HG03139 (cell line): Measurements from ENCODE around the gene TP53I11.

ENCODE experiments used
- ATAC-seq: cut with Tn5 transposase; IDR thresholded peaks from one replicate; pipeline ENCODE4 v1.9.1; 2021; ENCODE audit not compliant: unreplicated experiment

Gene TP53I11

DNA sequence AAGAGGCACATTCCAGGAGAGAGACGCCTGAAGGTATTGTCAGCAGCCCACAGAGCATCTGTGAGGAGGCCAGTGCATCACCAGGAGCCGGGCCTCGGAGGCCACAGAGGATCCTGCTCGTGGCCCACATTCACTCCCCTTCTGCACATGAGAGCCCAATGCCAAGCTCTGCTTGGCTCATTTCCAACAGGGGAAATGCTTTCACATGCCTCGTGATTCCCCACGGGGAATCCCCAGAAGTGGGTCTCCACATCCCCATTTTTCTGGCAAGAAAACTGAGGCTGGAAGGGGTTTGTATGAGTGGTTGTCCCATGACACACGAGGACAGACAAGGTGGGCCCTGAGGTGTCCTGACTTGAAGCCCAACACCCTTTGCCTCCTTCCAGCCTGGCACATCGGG lies 34.4 kb downstream of the TP53I11 start:
- no peak for ATAC-seq

DNA sequence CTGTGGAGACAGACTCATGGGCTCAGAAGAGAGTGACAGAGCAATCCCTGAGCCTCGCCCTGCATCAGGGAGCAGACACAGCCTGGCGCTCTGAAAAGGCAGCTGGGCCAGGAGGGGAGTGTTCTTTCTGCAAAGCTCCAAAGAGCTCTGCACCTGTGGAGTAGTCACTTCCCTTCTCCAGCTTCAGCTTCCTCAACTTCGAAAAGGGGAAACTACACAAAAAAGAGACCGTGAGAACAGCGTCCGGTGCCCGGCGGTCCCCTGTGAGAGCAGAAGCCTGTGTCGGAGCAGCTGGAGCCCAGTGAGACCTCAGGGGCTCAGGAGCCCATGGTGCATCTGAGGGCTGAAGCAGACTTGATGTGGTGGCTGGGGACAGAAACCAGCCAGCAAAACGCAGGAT lies 35.1 kb downstream of the TP53I11 start:
- no peak for ATAC-seq

DNA sequence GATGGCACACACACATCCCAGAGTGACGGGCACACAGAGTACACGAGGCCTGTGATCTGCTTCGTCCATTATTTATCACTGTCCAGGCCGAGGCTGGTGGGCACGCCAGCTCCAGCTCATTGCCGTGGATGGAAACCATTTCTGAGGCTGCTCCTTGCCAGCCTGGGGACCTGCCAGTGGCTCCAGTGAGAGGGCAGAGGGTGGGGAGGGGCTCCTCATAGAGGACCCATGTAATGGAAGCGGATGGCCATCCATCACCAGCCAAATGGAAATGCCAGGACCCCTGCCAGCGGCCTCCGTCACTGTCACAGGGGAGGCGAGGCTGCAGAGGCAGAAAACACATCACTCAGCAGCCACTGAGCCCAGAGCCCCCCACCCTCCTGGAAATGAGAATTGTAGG lies 35.7 kb downstream of the TP53I11 start:
- no peak for ATAC-seq

DNA sequence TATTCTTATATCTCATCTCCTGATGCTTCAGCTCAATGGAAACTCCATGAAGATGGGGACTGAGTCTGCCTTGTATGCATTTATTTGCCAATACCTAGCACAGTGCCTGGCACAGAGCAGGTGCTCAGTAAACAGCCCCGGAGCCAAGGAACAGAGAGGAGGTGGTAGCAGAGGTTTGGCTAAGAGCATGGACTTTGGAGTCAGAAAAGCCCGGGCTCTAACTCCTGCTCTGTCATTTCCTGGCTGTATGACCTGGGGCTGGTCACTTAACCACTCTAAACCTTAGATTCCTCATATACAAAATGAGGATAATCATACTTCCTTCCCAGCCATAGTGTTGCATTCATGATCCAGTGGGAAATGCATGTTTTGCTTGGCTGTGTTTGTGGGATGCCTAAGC lies 36.6 kb downstream of the TP53I11 start:
- no peak for ATAC-seq

DNA sequence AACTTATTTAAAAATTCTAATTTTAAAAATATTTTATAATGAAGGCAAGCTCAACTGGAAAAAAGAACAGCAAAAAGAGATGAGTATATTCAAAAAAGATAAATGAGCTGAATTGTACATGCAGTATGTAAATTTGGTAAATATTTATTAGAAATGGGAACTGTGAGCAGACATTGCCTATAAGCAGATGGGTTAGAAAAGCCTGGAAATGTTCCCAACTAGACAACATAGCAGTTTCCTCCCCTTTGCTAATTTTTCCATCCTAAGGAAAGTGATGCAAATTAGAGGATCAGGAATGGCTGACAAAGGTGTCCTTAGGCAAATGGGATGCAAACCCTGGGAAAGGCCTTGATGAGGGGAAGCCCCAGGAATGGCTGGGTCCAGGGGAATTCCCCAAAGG lies 37.2 kb downstream of the TP53I11 start:
- no peak for ATAC-seq

DNA sequence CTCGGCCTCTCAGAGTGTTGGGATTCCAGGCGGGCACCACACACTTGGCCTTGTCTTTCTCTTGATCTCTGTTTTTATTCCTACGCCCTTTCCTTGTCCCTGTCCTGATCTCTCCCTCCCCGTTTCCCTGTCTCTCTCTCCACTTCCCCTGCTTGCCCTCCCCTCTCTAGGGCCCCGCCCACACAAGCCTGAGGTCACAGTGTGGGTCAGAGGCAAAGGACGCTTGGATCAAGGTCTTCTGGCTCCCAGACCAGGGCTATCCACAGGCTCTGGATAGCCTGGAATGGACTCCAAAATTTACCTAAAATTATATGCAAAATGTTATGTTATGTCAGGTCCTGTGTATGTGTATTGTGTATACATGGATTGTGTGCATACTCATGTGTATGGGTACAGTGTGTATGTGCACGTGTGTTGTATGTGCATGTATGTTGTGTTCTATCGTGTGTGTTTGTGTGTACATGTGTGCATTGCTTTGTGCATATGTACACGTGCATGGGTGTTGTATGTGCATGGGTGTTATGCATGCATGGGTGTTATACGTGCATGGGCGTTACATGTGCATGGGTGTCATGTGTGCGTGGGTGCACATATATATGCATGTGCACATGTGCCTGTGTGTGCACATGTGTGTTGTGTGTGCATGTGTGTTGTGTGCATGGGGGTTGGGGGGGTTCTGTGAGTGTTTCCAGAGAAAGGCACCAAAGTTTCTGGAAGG lies 38.3 kb downstream of the TP53I11 start:
- ATAC-seq = no peak

DNA sequence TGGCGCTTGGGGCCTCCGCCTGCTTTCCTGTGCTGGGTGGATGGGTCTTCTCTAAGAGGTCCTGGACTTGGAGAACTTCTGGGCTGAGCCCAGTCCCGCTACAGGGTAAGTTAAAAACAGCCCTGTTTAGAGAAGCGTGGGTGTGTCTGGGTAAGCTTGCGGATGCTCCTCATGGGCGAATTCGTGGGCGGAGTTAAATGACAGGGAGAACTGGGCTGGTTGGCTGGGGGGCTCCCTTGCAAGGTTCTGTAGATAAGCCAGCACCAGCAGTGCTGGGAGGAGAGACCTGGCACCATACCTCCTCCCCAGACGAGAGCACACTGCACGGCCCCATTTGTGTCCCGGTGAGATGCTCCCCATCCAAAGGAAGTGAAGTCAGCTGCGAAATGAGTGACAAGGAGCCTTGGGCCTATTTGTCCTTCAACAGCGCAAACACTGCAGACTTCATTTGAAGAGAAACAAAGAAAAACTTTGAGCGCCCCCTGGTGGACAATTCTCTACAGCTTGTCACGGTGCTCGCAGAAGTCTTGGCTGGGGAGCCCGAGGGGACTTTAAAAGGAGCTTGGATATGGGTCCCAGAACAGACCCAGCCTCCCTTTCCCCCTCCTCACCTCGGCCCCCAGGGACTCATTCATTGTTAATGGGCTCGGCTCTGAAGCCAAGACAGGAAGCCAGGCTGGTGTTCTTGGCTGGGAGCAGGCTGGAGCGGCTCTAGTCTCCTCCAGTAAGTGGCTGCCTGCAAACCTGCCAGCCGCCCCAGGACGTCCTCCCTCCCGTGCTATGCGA lies 39.5 kb downstream of the TP53I11 start:
- ATAC-seq = no peak

DNA sequence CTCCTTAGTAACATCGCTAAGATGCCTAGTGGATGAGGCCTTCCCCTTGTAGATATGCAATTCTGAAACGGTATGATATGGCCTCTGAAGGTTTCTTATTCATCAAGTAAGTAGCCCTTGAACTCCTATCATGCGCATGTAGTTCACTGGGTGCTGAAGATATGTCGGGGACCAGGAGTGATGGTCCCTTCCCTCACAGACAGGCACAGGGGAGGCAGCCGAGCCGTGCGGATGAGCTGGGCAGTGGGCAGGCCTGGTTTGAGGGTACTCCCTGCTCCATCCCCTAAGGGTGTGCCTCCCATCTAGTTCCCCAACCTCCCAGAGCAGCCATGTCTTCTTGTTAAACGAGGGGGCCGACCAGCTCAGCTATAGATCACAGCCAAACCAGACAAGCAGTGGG lies 40.1 kb downstream of the TP53I11 start:
- ATAC-seq = no peak

DNA sequence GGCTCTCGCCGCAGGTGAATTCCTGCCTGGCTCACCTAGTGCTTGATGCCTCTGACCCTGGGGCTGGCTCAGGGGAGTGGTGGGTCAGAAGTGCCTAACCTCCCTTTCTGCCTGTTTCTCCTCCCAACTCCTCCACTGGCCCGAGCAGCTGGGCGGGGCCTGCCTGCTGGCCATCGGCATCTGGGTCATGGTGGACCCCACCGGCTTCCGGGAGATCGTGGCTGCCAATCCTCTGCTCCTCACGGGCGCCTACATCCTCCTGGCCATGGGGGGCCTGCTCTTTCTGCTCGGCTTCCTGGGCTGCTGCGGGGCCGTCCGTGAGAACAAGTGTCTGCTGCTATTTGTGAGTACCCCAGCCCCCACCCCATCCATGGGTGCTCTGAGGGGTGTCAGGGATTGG lies 41.1 kb downstream of the TP53I11 start:
- no peak for ATAC-seq

DNA sequence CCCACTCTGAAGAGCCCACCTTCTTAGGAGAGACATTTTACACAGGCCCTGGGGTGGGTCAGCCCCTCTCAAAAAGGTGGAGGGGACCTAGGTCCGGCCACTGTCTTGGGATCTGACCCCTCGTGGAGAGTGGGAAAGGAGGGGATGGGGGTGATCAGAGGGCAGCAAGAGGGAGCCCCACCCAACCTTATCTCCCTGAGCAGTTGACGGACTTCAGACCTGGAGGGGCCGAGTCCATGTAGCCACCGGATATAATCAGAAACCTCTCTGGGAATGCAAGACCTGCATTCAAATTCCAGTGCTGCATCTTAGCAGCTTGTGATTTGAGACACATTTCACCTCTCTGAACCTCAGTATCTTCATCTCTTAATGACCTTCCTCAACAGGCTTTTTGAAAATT lies 44.0 kb downstream of the TP53I11 start:
- no peak for ATAC-seq

DNA sequence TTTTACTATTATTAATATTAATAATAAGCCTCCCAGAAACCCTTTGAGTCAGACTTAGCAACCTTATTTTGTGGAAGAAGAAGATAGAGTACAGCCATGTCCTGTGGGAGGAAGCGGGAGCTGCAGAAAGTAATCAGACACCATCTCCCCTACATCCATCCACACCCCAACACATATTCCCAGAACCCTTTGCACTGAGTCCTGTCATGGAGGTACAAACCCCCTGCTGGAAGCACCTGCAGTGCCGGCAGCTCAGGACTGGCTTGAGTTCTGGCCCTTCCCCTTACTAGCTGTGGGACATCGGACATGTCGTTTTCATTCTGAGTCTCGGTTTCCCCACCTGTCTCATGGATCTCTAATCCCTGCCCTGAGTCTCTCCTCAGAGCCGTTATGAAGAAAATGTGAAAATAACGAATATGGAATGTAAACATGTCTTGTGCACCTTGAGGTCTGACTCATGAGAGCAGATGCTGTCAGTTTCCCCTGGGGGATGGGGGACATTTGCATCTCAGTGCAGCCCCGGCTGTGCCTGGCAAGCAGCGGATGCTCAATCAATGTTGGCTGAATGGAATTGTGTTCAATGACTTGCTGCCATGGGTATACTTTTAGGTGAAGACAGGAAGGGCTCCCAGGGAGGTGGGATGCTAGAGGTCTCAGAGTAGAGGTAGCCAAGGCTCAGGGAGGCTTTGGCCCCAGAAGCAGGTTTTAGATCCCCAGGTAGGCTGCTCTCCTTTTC lies 45.4 kb downstream of the TP53I11 start:
- ATAC-seq = no peak

DNA sequence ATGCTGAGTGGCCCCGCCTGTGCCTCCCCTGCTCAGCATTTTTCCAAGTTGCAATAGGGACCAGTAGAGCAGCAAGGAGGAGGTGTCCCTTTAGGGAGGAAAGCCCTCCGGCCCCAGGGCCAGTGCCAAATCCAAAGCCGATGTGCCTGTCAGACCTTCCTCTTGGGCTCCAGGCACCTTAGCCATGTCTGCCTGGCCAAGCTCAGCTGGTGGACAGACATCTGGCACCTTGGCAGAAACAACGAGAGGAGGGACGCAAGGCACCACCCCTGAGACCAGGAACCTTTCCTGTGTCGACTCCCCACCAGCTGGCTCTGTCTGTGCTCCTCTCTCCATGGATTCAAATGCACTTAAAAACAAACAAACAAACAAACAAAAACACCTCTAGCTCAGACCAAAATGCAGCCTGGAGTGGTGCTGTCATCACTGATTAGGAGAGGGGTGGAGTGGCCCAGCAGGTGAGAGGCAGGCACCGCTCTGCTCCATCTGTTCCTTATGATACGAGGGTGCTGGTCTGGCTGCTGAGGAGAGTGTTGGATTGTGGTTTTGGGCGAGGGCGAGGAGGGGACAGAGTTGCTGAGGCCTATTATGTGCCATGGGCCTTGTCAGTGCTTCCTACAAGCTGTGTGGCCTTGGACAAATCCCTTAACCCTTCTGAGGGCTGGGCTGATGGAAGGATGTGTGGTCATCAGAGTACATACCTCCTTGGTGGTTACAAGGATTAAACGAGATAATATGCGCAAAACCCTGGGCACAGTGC lies 46.2 kb downstream of the TP53I11 start:
- ATAC-seq = no peak

DNA sequence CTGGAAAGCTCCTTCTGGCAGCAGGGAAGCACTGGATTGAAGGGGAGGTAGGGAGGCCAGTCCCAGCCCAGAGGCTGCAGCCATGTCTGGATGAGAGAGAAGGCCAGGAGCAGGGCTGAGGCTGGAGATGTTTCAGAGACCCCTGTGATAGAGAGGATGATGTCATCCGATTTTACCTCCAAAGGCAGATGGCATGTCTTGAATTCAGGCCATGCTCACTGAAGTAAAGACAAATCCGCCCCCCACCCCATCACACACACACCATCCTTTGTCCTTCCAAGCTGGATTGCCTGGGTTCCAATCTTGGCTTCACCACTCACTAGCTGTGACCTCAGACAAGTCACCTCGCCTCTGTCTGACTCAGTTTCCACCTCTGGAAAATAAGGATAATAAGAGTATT lies 47.2 kb downstream of the TP53I11 start:
- ATAC-seq = no peak

DNA sequence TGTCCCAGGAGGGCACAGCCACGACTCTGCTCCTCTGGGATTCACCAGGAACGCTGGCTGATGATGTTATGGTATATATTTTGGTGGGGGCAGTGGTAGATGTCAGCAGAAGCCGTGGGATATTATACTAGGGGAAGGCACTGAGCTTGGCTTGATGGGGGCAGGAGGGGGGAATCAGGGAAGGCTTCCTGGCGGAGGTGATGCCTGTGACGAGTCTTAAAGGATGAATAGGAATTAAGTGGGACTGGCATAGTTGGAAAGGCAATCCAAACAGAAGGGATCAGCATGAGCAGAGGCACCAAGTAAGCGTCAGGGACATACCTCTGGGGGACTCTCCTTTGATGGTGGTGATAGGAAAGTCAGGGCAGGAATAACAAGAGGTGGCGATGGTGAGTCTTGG lies 47.6 kb downstream of the TP53I11 start:
- ATAC-seq = no peak

DNA sequence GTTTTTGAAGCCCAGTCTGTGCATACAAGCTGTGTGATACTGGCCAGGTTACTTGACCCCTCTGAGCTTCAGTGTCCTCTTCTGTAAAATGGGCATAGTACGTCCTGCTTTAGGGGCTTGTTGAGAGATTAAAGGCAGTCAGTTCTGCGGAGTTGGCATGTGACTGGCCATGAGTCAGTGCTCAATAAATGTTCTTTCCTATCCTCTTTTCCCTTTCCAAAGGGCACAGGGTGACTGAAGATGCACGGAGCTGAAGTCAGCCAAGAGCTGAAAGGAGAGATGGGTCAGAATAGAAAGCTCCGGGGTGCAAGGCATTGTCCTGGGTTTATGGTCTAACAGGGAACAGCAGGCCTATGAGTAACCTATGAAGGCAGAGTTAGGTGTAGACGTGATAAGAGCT lies 48.9 kb downstream of the TP53I11 start:
- no peak for ATAC-seq

DNA sequence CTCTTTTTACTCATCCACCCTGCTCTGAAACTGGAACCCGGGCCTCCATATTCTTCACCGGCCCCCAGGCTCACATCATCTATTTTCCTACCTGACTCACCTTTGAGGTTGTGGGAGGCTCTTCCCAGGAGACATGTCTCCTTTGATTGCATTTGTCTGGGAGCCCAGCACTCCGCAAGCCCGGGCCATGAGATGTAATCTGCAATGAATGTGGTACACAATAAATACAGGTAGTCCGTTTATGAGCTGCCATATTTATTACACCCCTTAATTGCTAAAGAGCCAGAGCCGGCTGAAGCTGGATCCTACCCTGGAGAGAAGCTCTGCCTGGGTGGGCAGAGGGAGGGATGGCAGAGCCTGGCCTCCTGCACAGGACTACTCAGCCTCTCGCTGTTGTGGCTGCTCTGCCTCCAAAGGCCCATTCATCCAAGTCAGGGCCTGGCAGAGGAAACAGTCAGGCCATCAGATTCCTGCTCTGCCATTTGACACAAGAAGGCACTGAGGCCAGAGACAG lies 49.5 kb downstream of the TP53I11 start:
- ATAC-seq = no peak

DNA sequence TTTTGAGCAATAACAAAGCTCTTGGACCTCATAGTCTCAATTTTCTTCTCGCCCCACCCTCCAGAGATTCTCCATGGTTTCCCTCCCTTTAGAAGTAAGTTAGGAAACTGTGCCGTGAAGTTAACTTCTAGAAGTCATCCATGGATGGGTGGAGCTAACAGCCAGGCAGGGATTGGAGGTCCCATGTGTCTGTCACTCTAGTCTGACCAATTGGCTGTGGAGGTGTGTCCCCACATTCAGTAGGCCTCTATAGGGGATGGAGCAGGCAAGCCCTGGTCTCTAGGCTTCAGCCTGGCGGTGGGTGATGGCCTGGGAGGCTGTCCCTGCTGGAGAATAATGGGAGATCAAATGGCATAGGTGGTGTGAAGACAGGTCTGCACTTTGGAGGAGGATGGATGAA lies 50.7 kb downstream of the TP53I11 start:
- ATAC-seq = no peak

DNA sequence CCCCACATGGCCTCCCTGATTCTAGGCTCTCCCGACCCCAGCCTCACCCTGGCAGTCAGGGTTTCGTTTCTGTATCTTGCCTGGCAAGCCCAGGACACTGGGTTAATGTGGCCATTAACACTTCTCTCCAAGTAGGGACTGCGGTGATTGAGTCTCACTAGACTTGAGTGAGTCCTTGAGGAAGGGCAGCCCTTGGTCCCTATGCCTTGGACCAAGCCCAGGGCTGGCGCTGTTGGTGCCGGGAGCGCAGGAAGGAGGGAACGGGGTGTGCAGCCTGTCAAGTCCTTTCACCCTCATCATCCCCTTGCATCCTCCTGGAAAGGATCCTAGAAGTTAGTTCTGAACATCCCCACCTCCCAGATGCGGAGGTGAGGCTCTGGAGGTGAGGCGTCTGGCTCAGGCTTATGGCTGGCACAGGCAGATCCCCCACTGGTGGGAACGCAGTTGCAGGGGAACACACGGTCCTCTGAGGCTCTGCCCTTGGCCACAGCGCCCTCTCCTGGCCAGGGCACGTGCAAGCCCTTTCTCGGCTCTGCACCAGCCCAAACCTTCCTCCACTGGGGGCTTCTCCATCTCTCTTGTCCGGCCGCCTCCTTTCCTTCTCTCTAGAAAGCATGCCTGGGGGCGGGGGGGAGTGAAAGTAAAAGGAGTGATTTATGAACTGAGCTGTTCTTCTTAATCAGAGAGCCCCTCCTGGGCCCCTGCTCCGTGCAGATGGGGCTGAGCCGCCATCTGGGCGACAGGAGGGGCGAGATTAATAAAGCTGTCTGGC lies 56.7 kb downstream of the TP53I11 start:
- ATAC-seq = no peak

DNA sequence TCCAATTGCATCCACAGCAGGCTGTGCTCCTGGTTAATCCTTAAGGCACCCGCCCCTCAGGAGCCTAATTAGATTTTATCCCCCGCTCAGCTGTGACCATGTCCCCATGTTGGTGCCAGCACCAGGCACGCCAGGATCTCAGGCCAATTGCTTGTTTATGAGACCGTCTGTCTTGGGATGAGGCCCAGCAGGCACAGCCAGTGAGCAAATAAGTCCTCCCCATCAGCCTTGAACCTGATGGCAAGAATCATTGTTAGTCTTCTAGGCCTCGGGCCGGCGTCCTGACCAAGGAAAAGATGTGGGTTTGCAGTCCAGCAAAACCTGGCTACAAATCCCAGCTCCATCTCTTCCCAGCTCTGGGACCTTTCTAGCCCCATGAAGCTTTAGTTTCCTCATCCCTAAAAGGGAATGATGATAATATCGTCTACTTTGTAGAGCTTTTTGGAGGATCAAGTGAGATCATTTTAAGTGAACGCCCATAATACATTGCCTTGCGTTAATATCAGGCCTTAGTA lies 57.3 kb downstream of the TP53I11 start:
- no peak for ATAC-seq

DNA sequence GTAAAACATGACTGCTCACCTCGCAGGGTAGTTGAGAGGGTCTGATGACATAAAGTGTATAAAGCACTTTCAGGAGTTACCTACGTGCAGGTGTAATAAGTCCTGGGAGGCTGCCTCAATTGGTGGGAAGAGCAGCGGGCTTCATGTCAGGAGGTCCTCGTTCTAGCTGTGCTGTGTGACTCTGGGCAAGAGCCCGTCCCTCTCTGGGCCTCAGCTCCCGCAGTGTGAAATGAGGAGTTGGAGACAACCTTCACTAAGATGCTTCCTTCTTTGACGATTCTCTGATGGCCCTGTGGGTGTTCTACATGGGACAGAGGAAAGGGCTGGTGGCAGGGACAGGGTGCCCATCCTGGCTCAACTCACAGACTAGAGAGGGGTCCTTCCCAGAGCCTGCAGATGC lies 57.8 kb downstream of the TP53I11 start:
- ATAC-seq = no peak
